ENCODE results near the gene ARHGAP15.

Gene ARHGAP15

GRCh38 chr2:143545949-143546255, 416.7 kb downstream of the ARHGAP15 start:
- TF ChIP-seq FOXM1 (IDR thresholded peaks at IDR 0.05; ENCODE audit: borderline replicate concordance, low read depth): no peak
- TF ChIP-seq NFIC (IDR thresholded peaks at IDR 0.05): no peak
- TF ChIP-seq RAD21 (IDR thresholded peaks at IDR 0.05; ENCODE audit: low read depth): no peak
- TF ChIP-seq EGR1 (IDR thresholded peaks at IDR 0.05): no peak
- TF ChIP-seq, protein P1, sequence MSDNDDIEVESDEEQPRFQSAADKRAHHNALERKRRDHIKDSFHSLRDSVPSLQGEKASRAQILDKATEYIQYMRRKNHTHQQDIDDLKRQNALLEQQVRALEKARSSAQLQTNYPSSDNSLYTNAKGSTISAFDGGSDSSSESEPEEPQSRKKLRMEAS (IDR thresholded peaks at IDR 0.05): no peak
- TF ChIP-seq, protein P2, sequence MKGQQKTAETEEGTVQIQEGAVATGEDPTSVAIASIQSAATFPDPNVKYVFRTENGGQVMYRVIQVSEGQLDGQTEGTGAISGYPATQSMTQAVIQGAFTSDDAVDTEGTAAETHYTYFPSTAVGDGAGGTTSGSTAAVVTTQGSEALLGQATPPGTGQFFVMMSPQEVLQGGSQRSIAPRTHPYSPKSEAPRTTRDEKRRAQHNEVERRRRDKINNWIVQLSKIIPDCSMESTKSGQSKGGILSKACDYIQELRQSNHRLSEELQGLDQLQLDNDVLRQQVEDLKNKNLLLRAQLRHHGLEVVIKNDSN (IDR thresholded peaks at IDR 0.05): no peak
- no peak for TF ChIP-seq ZBTB7A (IDR thresholded peaks at IDR 0.05; ENCODE audit: low read depth)
- no peak for TF ChIP-seq CEBPB (IDR thresholded peaks at IDR 0.05)
- no peak for TF ChIP-seq CREB1 (IDR thresholded peaks at IDR 0.05; ENCODE audit: low read depth)
- TF ChIP-seq, protein P3, sequence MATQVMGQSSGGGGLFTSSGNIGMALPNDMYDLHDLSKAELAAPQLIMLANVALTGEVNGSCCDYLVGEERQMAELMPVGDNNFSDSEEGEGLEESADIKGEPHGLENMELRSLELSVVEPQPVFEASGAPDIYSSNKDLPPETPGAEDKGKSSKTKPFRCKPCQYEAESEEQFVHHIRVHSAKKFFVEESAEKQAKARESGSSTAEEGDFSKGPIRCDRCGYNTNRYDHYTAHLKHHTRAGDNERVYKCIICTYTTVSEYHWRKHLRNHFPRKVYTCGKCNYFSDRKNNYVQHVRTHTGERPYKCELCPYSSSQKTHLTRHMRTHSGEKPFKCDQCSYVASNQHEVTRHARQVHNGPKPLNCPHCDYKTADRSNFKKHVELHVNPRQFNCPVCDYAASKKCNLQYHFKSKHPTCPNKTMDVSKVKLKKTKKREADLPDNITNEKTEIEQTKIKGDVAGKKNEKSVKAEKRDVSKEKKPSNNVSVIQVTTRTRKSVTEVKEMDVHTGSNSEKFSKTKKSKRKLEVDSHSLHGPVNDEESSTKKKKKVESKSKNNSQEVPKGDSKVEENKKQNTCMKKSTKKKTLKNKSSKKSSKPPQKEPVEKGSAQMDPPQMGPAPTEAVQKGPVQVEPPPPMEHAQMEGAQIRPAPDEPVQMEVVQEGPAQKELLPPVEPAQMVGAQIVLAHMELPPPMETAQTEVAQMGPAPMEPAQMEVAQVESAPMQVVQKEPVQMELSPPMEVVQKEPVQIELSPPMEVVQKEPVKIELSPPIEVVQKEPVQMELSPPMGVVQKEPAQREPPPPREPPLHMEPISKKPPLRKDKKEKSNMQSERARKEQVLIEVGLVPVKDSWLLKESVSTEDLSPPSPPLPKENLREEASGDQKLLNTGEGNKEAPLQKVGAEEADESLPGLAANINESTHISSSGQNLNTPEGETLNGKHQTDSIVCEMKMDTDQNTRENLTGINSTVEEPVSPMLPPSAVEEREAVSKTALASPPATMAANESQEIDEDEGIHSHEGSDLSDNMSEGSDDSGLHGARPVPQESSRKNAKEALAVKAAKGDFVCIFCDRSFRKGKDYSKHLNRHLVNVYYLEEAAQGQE (IDR thresholded peaks at IDR 0.05; ENCODE audit: low read depth): no peak
- TF ChIP-seq TCF12 (IDR thresholded peaks at IDR 0.05; ENCODE audit: low read depth): no peak
- no peak for TF ChIP-seq YY1 (IDR thresholded peaks at IDR 0.05; ENCODE audit: low read depth)
- no peak for TF ChIP-seq TEAD4 (IDR thresholded peaks at IDR 0.05)
- no peak for TF ChIP-seq TAF1 (IDR thresholded peaks at IDR 0.05; ENCODE audit: low read depth)
- TF ChIP-seq EP300 (IDR thresholded peaks at IDR 0.05; ENCODE audit: borderline replicate concordance): no peak

DNA sequence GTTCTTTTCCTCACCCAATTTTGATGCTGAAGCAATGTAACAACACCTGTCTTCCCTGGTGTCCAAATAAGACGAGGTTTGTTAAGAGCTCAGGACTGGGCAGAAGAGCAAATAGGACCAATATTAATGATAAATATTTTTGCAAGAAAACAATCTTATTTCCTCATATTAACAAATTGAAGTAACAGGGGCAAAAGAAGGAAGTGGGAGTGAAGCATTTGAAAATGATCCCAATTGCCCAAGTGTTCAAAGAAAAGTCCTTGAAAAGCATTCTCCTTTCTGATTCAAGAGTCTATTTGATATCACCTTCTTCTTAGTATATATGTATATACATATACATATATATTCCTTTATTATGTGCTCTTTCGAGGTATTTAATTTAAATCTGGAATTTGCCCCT, 418.8 kb downstream of the ARHGAP15 start:
- TF ChIP-seq TEAD4 (IDR thresholded peaks at IDR 0.05): no peak
- TF ChIP-seq CREB1 (IDR thresholded peaks at IDR 0.05; ENCODE audit: low read depth): no peak
- TF ChIP-seq, protein P1 (IDR thresholded peaks at IDR 0.05): no peak
- TF ChIP-seq ZBTB7A (IDR thresholded peaks at IDR 0.05; ENCODE audit: low read depth): no peak
- TF ChIP-seq NFIC (IDR thresholded peaks at IDR 0.05): no peak
- TF ChIP-seq FOXM1 (IDR thresholded peaks at IDR 0.05; ENCODE audit: borderline replicate concordance, low read depth): no peak
- TF ChIP-seq, protein P2 (IDR thresholded peaks at IDR 0.05): no peak
- TF ChIP-seq EP300 (IDR thresholded peaks at IDR 0.05; ENCODE audit: borderline replicate concordance): no peak
- no peak for TF ChIP-seq RAD21 (IDR thresholded peaks at IDR 0.05; ENCODE audit: low read depth)
- no peak for TF ChIP-seq CEBPB (IDR thresholded peaks at IDR 0.05)
- TF ChIP-seq TCF12 (IDR thresholded peaks at IDR 0.05; ENCODE audit: low read depth): no peak
- TF ChIP-seq TAF1 (IDR thresholded peaks at IDR 0.05; ENCODE audit: low read depth): no peak
- no peak for TF ChIP-seq EGR1 (IDR thresholded peaks at IDR 0.05)
- TF ChIP-seq, protein P3 (IDR thresholded peaks at IDR 0.05; ENCODE audit: low read depth): no peak
- TF ChIP-seq YY1 (IDR thresholded peaks at IDR 0.05; ENCODE audit: low read depth): no peak

- TF ChIP-seq EP300 (IDR thresholded peaks at IDR 0.05; ENCODE audit: borderline replicate concordance) (no peak), FOXM1 (IDR thresholded peaks at IDR 0.05; ENCODE audit: borderline replicate concordance, low read depth) (no peak)
- TF ChIP-seq, protein P1 (IDR thresholded peaks at IDR 0.05): no peak
These were observed 421.3 kb downstream of the ARHGAP15 start for GRCh38 chr2:143550500-143550899.

DNA sequence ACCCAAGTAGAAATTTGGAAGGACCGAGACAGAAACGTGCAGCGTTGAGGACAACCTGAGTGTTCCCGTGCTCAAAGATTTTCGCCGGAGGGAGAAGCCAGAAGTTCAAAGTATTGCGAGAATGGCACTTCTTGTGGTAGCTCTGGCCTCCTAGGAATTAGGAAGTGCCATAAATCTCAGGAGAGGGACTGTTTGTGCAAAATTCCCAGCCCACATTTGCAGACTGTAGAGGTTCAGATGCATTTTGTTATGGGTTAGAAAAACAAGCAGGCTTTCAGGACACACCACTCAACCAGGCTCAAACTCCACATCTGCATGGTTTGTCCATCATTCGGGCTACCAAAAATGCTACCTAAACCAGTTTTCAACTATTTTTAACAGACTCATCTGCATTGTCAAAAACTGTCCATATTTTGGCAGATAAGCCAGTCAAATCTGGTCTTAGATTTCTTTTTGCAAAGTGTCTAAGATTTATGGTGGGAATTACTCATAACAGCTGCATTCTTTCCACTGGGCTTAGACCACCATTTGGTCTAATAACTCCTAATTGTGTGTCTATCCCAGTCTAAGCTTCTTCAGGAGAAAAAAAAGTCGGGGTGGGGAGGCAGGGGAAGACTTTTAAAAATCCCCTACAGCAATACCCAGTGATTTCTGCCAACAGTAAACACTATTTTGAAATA, 422.9 kb downstream of the ARHGAP15 start:
- no peak for TF ChIP-seq TEAD4 (IDR thresholded peaks at IDR 0.05)
- TF ChIP-seq, protein P1 (IDR thresholded peaks at IDR 0.05): no peak
- TF ChIP-seq TCF12 (IDR thresholded peaks at IDR 0.05; ENCODE audit: low read depth): no peak
- no peak for TF ChIP-seq EGR1 (IDR thresholded peaks at IDR 0.05)

DNA sequence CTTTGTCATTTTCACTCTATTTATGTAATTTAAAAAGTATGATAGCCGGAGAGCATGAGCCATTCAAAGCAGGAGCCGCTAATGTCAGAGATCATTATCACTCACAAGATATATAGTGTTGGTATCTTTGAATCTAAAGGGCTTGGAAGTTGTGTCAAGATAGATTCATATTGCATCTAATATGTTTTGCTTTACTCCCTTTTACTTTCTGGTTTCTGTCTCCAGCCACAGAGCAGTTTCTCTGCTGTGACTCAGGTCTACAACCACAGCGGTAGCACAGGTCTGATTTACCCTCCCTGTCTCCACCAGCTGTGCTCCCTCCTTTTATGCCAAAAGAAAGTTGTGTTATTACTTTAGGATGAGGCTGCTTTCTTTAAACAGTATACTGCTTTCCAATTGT, 424.0 kb downstream of the ARHGAP15 start:
- TF ChIP-seq TEAD4 (IDR thresholded peaks at IDR 0.05): no peak
- TF ChIP-seq ZBTB7A (IDR thresholded peaks at IDR 0.05; ENCODE audit: low read depth): no peak
- TF ChIP-seq RAD21 (IDR thresholded peaks at IDR 0.05; ENCODE audit: low read depth): no peak
- TF ChIP-seq CREB1 (IDR thresholded peaks at IDR 0.05; ENCODE audit: low read depth): no peak
- no peak for TF ChIP-seq CEBPB (IDR thresholded peaks at IDR 0.05)
- TF ChIP-seq, protein P3 (IDR thresholded peaks at IDR 0.05; ENCODE audit: low read depth): no peak

All from Ishikawa (cell line).